Activated CD8-positive, alpha-beta memory T cell treated with anti-CD3 and anti-CD28 coated beads for 4 hours (primary cell): ENCODE measurements around the gene HPS4.

ENCODE experiments used
- DNase-seq, 2 donors: peaks; one replicate each; pipeline ENCODE4 v3.0.0-alpha.2; 2020; ENCODE audit warnings: low read depth in 2 of 2

The HPS4 gene

DNA sequence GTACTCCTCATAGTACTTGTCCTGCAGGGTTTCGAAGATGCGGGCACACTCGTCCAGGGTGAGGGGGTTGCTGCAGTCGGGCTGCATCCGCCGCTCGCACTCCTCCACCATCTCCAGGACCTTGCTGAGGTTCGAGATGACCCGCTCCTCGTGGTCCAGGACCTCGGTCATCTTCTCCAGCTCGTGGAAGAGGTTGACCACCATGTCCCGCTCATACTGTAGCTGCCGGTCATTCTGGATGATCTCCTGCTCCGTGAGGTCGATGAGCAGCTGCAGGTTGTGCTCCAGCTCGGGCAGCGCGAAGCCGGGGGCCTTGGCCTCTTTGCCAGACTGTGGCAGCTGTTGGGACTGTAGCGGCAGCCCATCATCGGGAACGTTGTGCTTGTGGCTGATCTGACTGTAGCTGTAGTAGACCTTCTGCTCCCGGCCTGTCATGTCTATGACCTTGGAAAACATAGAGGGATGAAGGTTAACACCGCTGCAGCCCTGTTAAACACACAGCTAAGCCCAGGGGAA, 15.7 kb upstream of the HPS4 start:
- no peak for DNase-seq

DNA sequence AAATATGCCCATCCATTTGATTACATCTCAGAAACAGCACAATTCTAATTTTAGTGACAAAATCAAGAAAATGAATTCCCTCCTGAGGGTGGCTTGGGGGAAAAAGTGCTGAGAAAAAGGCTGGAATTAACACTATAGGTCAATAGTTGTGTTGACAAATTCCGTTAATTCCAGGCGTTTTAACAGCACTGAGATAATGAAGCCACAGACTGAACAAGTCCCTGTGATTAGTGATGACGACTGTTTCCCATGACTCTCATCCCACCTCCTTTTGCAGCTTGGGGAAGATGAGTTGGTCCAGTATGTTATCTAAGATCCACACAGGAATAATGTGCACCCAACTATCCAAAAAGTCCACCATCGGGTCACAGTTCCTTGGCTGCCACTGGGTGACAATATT, 12.9 kb upstream of the HPS4 start:
- no peak for DNase-seq

DNA sequence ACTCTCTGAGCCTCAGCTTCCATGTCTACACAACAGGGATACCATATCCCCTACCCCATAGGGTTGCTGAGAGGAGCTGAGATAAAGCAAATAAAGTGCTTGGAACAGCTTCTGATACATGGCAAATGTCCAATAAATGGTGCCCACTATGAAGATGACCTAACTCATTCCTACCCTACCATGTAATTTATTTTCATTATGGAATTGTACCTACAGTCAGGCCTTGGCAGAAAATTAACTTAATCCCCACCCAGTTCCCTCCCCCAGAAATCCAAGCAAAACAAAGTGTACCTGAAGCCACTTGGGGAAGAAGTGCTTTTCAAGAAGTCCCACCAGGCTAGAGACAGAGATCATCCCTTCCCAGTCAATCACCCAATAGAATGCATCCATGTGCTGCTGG, 10.9 kb upstream of the HPS4 start:
- no peak for DNase-seq

DNA sequence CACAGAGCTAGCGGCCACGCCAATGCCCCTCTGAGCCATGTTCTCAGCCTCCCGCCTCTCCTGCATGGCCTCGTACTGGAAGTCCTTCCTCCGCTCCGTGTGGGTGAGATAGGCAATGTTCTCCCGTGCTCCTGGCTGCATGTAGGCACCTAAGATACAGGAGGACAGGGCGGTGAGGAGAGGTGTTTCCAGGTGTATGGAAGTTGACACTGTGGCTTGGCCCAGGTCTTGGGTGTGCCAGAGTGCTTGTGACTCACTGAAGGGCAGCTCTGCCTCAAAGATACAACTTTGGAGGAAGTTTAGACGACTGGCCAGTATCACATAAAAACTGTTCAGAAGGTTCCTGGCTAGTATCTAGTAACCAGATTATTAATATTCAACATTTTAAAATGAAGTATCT, 8.6 kb upstream of the HPS4 start:
- no peak for DNase-seq

DNA sequence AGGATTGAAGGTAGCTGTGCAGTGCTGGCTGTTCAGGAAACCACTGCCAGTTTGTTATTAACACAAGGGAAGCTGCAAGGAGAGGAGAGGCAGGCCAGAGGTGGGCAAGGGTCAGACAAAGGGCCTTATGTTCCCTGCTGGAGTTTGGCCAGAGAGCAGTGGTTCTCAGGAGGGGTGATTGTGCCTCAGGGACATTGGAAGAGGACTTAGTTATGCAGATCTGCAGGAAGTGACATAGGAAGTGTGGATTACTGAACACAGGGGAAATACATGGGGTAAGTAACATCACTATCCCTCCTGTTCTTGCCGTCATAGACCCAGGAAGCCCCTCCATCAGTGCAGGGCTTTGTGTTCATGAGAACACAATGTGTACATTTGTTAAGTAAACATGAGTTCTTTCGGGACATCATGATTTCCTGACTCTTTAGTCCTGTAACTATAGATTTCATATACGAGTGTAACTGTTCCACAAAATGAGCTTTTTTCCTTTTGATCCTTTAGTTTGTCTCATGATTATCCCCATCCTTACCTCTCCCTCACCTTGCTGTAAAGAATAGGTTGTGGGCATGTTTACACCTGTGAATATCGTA, 6.0 kb upstream of the HPS4 start:
- no peak for DNase-seq

DNA sequence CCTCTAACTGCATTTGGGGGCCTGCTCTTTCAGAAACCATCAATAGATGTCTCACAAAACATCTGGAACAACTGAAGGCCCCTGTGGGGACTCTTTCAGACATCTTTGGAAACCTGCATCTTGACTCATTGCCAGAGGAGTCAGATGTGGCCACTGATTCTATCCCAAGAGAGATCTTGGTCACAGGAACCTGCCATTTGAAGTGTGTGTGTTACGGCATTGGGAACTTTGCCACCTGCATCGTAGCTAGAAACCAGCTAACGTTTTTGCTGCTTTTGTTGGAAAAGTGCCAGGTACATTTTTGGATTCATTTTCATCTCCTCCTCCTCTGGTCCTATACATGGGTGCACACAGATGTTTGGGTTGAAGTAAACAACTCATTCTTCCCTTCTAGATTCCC, 4.4 kb upstream of the HPS4 start:
- no peak for DNase-seq

DNA sequence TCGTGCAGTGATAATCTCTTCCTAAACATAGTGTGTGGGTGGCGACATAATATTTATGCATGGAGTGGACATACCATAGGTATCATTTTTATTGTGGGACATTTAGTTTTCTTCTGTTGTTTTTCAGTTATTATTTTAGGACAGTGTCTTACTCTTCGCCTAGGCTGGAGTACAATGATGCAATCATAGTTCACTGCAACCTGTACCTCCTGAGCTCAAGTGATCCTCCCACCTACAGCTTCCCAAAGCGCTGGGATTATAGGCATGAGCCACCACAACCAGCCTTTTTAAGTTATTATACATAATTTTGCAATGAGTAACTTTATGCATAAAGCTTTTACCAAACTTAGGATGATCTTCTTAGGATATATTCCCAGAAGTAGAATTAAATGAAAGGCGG, 2.8 kb upstream of the HPS4 start:
- no peak for DNase-seq

DNA sequence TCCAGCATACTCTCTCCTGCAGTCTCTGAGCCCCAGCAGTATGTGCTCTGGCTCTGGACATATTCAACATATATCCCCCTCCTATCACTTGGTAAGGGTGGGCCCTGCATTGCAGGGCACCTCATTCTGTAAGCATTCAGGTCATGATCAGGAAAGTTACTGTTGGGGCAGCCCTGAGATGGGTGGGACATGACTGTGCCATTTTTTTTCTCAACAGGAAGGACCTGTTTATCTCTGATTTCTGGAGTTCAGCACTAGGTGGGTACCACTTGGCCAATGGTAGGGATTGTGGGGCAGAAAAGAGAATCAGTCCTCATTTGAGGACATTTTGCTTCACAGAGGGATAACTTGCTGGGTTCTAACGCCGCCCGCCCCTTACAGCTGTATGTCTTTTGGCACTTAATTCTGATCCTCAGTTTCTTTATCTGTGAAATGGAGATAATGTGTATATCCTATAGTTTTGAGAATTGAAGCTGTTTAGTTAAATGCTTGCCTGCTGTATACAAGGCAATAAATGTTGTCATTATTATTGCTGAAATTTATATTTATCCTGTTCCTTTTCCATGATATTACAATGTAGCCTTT, 2.3 kb upstream of the HPS4 start:
- DNase-seq, result no peak

DNA sequence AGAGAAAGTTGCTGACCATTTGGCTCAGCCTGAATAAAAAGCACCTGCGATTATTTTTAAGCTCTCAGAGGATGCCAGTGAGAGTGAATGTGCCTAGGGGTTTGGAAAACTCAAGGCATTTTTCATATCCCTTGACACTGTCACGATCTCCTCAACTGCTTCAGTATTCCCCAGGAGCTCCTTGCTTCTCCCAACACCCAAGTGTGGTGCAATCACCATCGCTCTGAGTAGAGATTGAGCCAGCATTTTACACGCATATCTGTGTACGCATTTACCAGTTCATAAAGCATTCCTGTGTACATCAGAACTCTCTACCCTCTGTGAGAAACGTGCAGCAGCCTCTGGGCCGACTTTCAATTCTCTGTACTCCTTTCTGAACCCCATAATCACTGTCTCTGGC, 1.4 kb upstream of the HPS4 start:
- no peak for DNase-seq

DNA sequence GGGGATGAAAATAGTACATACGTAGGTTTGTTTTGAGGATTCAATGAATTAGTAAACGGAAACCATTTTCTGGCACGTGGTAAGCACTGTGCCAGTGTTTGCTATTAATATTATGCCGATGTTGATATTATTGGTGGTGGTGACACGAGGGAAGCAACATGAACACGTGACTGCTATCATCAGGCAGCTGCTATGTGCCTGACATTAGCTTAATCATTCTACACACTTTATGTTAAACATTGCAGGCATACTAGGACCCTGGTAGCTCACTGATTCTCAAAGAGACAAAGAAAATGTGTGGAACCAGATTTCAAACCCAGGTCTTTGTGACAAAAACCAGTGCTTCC, 750 bp upstream of the HPS4 start:
- no peak for DNase-seq

DNA sequence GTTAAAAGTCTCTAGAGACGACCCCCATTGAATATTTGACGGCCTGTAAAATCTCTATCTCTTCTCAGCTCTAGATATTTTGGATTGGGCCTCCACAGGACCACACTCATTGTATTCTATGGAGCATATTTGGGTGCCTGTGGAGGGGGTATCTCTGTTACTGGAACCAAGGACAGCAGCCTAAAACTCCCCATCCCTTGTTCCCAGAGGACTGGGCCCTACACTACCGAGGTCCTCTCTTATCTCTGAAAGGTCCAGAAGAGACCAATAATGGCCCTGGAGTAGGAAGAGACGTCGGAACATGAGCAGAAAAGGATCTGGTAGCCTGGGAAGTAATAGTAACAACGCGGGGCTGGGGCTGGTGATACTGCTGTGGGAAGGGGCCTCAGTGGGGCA, 542 bp downstream of the HPS4 start:
- no peak for DNase-seq

DNA sequence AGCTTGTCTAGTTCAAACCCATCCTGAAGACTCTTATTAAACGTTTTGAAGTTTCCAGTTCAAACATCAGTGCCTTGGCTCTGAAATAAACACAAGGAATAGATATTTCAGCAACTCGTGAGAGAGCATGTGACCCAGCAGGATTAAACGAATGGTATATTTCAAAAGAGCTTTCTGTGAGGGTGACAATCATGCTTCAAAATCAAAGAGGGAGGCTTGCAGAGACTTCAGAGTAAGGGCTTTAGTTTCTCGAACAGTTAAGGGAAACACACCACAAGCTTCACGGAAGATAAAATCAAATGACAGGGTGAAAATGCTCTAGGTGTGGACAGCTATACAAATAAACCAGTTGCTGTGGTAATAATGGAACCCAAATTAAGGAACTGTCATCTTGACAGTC, 1.4 kb downstream of the HPS4 start:
- DNase-seq, result no peak

DNA sequence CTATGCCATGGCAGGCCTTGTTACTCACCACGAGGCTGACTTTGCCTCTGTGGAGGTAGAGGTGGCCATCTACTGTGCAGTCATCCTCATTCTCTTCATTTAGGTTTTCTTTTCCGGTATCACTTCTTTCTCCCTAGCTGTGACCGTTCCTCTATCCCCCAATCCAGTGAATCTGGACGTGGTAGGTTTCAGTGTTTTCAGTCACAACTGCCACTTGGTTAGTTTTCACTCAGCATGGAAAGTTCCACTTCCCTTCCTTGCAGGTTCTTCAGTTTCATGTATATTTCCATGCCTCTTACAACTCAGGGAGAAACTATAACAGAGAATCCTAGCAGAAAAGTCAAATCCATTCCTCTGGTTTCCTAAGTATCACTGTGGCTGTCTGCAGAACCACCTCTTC, 1.9 kb downstream of the HPS4 start:
- DNase-seq, result no peak

DNA sequence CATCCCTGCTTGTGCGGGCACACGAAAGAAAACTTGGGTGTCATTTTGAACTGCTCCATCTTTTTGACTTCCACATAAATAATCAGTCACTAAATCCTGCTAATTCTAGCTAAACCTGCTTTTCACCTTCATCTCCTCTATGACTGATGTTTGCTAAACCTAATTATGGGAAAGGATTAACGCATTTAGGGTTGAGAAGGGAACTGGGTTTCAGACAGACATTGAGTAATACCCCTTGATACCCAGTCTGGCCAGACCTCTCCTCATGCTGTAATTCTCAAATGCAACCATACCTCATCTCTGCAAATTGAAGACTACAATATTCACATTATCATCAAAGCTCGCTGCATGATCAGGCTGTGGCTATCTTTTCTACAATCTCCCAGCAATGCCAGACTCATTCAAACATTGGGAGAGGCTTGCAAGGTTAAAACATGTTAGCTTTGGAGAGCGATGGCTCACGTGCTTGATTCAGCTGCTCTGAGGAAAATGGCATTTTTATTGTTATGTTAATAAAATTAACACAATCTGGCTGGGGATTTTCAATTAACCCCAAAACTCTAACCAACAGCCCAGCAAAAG, 2.4 kb downstream of the HPS4 start:
- DNase-seq, result no peak

DNA sequence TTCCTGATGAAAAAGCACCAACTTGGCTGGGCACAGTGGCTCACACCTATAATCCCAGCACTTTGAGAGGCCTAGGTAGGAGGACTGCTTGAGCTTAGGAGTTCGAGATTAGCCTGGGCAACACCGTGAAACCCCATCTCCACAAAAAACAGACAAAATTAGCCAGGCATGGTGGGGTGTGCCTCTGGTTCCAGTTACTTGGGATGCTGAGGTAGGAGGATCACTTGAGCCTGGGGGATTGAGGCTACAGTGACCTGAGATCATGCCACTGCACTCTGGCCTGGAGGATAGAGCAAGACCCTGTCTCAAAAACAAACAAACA, 3.0 kb downstream of the HPS4 start:
- no peak for DNase-seq

DNA sequence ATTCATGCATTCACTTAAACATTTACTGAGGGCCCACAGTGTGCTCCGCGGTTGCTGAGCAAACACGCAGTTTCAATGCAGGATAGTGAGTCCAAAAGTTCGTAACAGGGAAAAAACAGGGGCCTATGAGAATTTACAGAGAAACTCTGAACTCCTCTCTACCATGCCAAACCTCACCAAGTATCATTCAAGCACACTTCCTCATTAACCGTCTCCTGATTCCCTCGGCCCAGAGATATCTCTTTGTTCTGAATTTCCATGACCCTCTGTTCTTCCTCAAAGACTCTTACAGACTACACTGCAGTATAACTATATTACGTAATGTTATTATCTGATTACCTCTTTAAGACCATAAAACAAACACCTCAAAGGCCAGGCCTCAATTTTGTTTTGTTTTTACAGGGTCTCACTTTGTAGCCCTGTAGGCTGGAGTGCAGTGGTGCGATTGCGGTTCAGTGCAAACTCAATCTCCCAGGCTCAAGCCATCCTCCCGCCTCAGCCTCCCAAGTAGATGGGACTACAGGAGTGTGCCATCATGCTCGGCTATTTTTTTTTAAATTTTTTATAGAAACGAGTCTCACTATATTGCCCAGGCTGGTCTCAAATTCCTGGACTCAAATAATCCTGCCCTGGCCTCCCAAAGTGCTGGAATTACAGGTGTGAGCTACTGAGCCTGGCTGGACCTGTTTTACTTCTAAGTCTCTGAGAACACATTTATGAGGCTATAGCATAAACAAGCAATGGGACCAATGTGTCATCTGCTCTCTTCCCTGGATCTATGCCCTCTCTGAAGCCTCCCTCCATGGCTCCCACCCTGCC, 3.6 kb downstream of the HPS4 start:
- DNase-seq, result no peak

DNA sequence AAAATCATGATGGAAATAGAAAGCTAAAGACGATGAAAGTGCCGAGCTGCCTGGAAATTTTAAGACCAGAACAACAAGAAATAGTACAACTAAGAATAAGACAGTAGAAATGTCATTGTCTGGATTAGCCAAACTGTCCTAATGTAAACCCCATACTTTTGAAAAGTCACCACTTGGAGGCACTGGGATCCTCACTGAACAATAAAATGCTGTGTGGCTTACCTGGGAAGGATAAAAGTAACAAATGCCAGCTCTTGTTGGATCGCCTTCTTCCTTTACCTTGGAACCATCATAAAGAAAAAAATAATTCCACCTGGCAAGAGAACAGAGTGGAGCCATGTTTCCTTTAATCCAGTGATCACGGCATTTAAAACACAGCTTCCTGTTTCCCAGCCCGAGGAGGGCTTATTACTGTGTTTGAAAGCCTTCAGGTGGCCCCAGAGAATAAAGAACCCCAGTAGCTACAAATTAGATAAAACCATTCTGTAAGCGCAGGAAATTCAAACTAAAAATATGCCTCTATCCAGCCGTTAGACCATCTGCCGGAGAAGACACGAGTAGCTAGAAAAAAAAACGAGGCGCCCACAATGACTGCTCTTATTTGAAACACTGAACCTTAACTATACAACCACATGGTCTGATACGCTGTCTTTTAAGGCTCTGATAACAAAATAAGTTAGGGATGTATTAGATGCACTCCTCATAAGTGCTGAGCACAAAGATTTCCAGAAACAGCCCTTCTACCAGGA, 4.4 kb downstream of the HPS4 start:
- no peak for DNase-seq

DNA sequence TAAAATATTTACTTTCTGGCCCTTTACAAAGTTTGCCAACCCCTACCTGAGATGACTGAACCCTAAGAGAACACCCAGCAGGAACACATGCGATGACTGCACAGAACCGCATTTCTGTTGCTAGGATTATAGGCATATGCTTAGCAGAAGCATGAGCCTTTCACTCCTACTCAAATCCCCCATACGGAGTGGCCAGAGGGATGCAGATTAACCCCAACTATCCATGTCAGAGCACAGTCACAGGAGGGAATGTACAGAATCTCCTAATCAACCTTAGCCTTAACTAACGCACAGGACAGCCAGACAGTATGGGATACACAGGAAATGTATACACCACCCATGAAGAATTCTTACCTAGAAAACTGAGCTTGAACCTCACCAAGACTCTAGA, 6.2 kb downstream of the HPS4 start:
- no peak for DNase-seq

DNA sequence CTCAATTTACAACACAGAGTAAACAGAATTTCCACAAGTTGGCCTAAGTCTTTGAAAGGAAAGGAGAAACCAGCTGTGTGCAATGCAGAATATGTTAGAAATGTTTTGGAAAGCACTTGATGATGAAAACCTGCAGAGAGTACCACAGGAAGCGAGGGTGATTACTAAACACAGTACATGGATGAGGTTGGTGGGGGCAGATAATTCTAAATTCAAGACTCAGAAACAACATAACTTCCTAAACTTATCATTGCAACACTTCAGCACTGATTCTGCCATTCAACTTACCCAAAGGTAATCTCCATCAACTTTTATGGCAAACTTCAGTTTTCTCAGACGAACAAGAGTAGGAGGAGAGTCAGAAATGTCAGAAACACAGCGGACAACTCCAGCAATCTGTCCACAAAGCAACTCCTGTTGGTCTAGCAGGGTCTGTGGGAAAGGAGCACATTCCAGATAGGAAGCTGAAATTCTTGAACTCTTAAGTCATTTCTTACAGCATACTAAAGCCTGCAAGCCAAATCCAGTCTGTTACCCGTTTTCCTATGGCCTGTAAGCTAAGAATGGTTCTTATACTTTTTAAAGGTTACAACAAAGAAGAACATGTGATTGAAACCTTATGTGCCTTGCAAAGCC, 6.8 kb downstream of the HPS4 start:
- no peak for DNase-seq

DNA sequence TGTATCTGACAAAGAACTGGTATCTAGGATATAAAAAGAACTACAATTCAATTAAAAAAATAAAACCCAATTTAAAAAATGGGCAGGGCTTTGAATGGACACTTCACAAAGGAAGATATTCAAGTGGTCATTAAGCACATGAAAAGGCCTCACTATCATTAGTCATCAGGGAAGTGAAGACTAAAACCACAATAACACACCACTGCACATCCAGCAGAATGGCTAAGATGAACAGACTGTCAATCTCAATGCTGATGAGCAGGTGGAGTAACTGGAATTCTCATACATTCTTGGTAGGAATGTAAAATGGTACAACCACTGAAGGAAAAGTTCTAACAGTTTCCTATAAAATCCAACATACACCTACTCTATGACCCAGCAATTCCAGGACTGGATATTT, 8.9 kb downstream of the HPS4 start:
- DNase-seq, result no peak

DNA sequence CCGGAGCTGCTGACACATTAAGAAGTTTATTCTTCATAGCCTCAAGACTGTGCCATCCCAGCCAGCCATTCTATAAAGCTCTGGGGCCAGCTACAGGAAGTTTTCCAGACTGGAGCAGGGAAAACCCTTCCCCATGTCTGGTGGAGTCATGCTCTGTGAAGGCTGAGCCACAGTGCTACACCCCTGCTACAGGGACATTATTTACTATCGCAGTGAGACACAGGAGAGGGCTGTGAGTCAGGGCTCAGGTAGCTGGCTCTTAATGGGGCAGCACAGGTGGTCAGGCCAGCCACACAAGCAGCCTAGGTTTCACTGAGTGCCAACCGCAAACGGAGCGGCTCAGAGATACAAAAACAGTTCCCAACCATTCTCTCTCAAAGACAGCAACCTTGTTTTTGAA, 12.1 kb downstream of the HPS4 start:
- no peak for DNase-seq

DNA sequence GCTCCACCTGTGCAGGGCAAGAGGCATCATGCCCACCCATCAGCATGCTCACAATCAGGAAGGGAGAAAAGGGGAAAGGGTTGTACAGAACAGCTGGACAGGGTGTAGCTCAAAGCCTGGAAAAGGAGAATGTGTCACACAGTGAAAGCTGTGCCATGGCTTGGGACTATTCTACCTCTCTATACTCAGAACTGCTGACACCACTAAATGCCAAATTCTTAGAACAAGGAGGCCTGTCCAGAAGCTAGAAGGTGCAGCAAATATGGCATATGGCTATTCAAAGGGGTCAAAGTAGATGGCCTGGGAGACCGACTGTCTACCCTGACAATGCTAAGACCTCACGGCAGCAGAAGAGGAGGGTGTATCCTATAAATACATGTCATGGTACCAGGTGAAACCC, 12.8 kb downstream of the HPS4 start:
- no peak for DNase-seq
